BJ (cell line): ENCODE measurements around the gene ZNF24. TPM values are rescaled to one million over a fixed set of nuclear protein-coding genes. Genes with fewer than 3 reads are reported as not detected.

ENCODE experiments used
- CTCF ChIA-PET: fragments of 350-600 bp; formaldehyde crosslinking; extraction: SDS; loops from one replicate; lab custom pipeline; 2021; ENCODE audit warnings: antibody characterized with exemption, inconsistent platforms; lab: Yijun Ruan, JAX
- POLR2A ChIA-PET: fragments of 300-600 bp; sonication (Branson Sonifier 250); formaldehyde crosslinking; extraction: SDS; loops from one replicate; lab custom pipeline; 2021; ENCODE audit warnings: antibody characterized with exemption; lab: Charles Lee
- DNase-seq: peaks from one replicate; pipeline ENCODE4 v3.0.0-alpha.2; 2011; ENCODE audit warnings: low read depth
- H3K27me3 ChIP-seq: 2 replicates; pipeline ENCODE4 v1.6.0; 2011; ENCODE audit warnings: low read length; ENCODE audit not compliant: control insufficient read depth, insufficient read depth
- H3K36me3 ChIP-seq: 2 replicates; pipeline ENCODE4 v1.5.1; 2011; ENCODE audit warnings: low read length; ENCODE audit not compliant: control insufficient read depth, insufficient read depth
- H3K4me3 ChIP-seq: 2 replicates; pipeline ENCODE4 v1.5.1; 2011; ENCODE audit warnings: low read depth, mild to moderate bottlenecking, control low read depth, low read length
- polyA plus RNA-seq: library from polyadenylated mRNA; depleted of rRNA; stranded (reverse); fragments of >200 nt; gene quantifications from 2 replicates; pipeline ENCODE4 v1.2.3, GENCODE V29; 2011
- TF ChIP-seq, protein P1 (sequence below): IDR thresholded peaks from 2 replicates; pipeline ENCODE4 v1.5.1; 2011; ENCODE audit warnings: low read depth, mild to moderate bottlenecking, control low read depth, inconsistent platforms, low read length, moderate library complexity; ENCODE audit not compliant: insufficient read depth

The ZNF24 gene
- polyA plus RNA-seq, 1 experiment = 14.9 TPM

GRCh38 chr18:35324926-35325655 is 19.1 kb downstream of the ZNF24 start:
- no peak for DNase-seq
- POLR2A ChIA-PET = interaction anchor here (0.6 to 0.7 kb wide), 2 partner anchors 445 to 750 kb away, joined by 3 read pairs; no protein-coding TSS in a partner anchor

GRCh38 chr18:35322486-35323458 is 21.4 kb downstream of the ZNF24 start:
- TF ChIP-seq, protein P1, sequence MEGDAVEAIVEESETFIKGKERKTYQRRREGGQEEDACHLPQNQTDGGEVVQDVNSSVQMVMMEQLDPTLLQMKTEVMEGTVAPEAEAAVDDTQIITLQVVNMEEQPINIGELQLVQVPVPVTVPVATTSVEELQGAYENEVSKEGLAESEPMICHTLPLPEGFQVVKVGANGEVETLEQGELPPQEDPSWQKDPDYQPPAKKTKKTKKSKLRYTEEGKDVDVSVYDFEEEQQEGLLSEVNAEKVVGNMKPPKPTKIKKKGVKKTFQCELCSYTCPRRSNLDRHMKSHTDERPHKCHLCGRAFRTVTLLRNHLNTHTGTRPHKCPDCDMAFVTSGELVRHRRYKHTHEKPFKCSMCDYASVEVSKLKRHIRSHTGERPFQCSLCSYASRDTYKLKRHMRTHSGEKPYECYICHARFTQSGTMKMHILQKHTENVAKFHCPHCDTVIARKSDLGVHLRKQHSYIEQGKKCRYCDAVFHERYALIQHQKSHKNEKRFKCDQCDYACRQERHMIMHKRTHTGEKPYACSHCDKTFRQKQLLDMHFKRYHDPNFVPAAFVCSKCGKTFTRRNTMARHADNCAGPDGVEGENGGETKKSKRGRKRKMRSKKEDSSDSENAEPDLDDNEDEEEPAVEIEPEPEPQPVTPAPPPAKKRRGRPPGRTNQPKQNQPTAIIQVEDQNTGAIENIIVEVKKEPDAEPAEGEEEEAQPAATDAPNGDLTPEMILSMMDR = no peak
- no peak for DNase-seq
- Histone ChIP-seq H3K27me3 (no peaks in the 10 kb centered on the region), H3K36me3 (no peaks in the 10 kb centered on the region), H3K4me3 (no peak overlapping the region)
- ChIA-PET CTCF (no interaction called here), POLR2A (no interaction called here)

More at GRCh38 chr18:35324926-35325655, 19.1 kb downstream of the ZNF24 start:
- no peaks in the 10 kb centered on the region for H3K36me3 ChIP-seq
- TF ChIP-seq, protein P1 = no peak
- CTCF ChIA-PET = interaction anchor here (1.0 kb wide), 3 partner anchors 15 to 89 kb away, joined by 3 read pairs; no protein-coding TSS in a partner anchor
- H3K27me3 ChIP-seq = no peaks in the 10 kb centered on the region
- no peak overlapping the region for H3K4me3 ChIP-seq

DNA sequence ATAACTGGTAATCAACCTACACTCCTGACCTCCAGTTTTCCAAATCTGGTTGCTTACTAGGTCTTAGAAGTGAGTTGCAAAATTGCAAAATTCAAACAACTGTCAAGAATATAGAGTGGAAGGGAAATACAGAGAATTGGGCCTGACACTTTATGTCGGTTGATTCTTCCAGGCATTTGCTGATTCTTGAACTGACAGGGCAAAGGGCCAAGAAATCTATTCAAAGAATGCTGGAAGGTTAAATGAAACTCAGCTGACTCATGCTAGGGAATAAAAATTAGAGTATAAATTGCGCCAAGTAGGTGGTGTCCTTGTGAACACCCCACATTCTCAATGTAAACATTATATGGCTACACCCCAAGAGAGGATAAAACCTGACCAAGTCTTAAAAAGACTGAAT is 32.7 kb downstream of the ZNF24 start:
- ChIA-PET CTCF (no interaction called here), POLR2A (no interaction called here)
- TF ChIP-seq, protein P1 = no peak
- no peak for DNase-seq
- Histone ChIP-seq H3K27me3 (no peaks in the 10 kb centered on the region), H3K36me3 (peaks cover 2% of the 10 kb centered on the region), H3K4me3 (no peak overlapping the region)

- ChIA-PET POLR2A (no interaction called here), CTCF (interaction anchor here (0.7 kb wide), 1 partner anchor 328 kb away, joined by 3 read pairs; no protein-coding TSS in a partner anchor)
- no peak for DNase-seq
- H3K27me3 ChIP-seq = no peaks in the 10 kb centered on the region
- peaks cover 2% of the 10 kb centered on the region for H3K36me3 ChIP-seq
- H3K4me3 ChIP-seq = no peak overlapping the region
- TF ChIP-seq, protein P1 = no peak
Observed at GRCh38 chr18:35306588-35307250, 37.5 kb downstream of the ZNF24 start.
